ENCODE results near the gene EIPR1. TPM values are rescaled to one million over a fixed set of nuclear protein-coding genes. Genes with fewer than 3 reads are reported as not detected.

The EIPR1 gene
- total and polyA plus RNA-seq, 2 donors (not counting 3 experiments of a cell fraction or from before 2014, with no cell fraction given): 30.8 to 57.3 TPM

GRCh38 chr2:3189076-3189591, 188.5 kb downstream of the EIPR1 start:
- CTCF ChIA-PET: no interaction called here
- H3K4me3 ChIP-seq (replicated peaks in 1 of 3; ENCODE audit: insufficient read depth in 1 of 3, low read depth in 1 of 3, low read length in 3 of 3): no peak overlapping the region
- TF ChIP-seq MYC (IDR thresholded peaks at IDR 0.05; ENCODE audit: low read depth, low read length) (no peak), CTCF (IDR thresholded peaks at IDR 0.05; ENCODE audit: extremely low read depth in 1 of 2, insufficient read depth in 1 of 2, low read depth in 1 of 2, low read length in 2 of 2) (no peak), JUN (IDR thresholded peaks at IDR 0.05; ENCODE audit: borderline replicate concordance, insufficient read depth, insufficient read length, low read depth) (no peak), MAX (IDR thresholded peaks at IDR 0.05; ENCODE audit: insufficient read depth, insufficient read length) (no peak), POLR2A (IDR thresholded peaks at IDR 0.05; ENCODE audit: low read depth, low read length) (no peak), POLR2AphosphoS5 (IDR thresholded peaks at IDR 0.05; ENCODE audit: insufficient read depth, low read depth, low read length) (no peak), EZH2 (IDR thresholded peaks at IDR 0.05; ENCODE audit: borderline replicate concordance, low read depth, low read length, severe bottlenecking) (no peak), GATA2 (IDR thresholded peaks at IDR 0.05; ENCODE audit: insufficient read depth, insufficient read length, low read depth, low read length) (no peak), FOS (IDR thresholded peaks at IDR 0.05; ENCODE audit: borderline replicate concordance, insufficient read depth, low read length) (no peak)
- no peaks in the 10 kb centered on the region for H3K79me2 ChIP-seq (ENCODE audit: control insufficient read depth, insufficient read depth, low read length)
- H3K27me3 ChIP-seq (ENCODE audit: control insufficient read depth in 2 of 2, insufficient read depth in 2 of 2, low read length in 2 of 2): no peaks in the 10 kb centered on the region
- no peaks in the 10 kb centered on the region for H3K9me1 ChIP-seq (replicated peaks; ENCODE audit: control insufficient read depth, extremely low read depth, insufficient read depth, low read length)
- BruUV-seq (replicated peaks): no TSS peak
- H3K9me3 ChIP-seq (replicated peaks; ENCODE audit: control insufficient read depth, insufficient read depth, low read length): no peaks in the 10 kb centered on the region
- DNase-seq (ENCODE audit: low read depth, low spot score): no peak
- no peak overlapping the region for H3K27ac ChIP-seq (ENCODE audit: insufficient read depth, low read depth, low read length)
- intact Hi-C loops (cut with micrococcal nuclease): no loop called here
- H3K36me3 ChIP-seq (ENCODE audit: control insufficient read depth in 2 of 2, extremely low read depth in 1 of 2, insufficient read depth in 2 of 2, low read length in 2 of 2): peaks cover 0 to 2% of the 10 kb centered on the region in 2 experiments
- dilution Hi-C loops (cut with MboI; ENCODE audit: extremely low pct_ligation_motif_present, low sequenced_read_pairs): no loop called here
- no peaks in the 10 kb centered on the region for H3K4me1 ChIP-seq (ENCODE audit: control insufficient read depth, extremely low read depth, insufficient read depth, low read length)
- no peak overlapping the region for H3K9ac ChIP-seq (replicated peaks; ENCODE audit: extremely low read depth, insufficient read depth, low read length)
- no peaks in the 10 kb centered on the region for H4K20me1 ChIP-seq (replicated peaks; ENCODE audit: control insufficient read depth, extremely low read depth, insufficient read depth, low read length)
- no peak for FAIRE-seq
- no peak overlapping the region for H3K4me2 ChIP-seq (ENCODE audit: insufficient read depth, low read length)
- POLR2A ChIA-PET: no interaction called here
- no peak overlapping the region for H2AFZ ChIP-seq (ENCODE audit: low read depth, low read length)
